Measurements from ENCODE around the gene FLVCR2. TPM values are rescaled to one million over a fixed set of nuclear protein-coding genes. Genes with fewer than 3 reads are reported as not detected.

FLVCR2 gene
- total RNA-seq, 2 donors from 2014 or later = 6.2 to 8.3 TPM

- no peak overlapping the region for H3K4me3 ChIP-seq
- TF ChIP-seq CTCF (IDR thresholded peaks at IDR 0.05) = no peak
- no peaks in the 10 kb centered on the region for H3K9me3 ChIP-seq
- no peaks in the 10 kb centered on the region for H3K4me1 ChIP-seq (ENCODE audit: control insufficient read depth in 1 of 2, low read depth in 2 of 2)
- ATAC-seq (ENCODE audit: insufficient number of reproducible peaks, low FRiP score, low read depth) = no peak
- no peaks in the 10 kb centered on the region for H3K27me3 ChIP-seq (replicated peaks; ENCODE audit: insufficient read depth)
- DNase-seq (ENCODE audit: low spot score) = no peak
- H3K27ac ChIP-seq = no peak overlapping the region
- H3K36me3 ChIP-seq = no peaks in the 10 kb centered on the region
Observed at GRCh38 chr14:75587388-75587787, 9.0 kb downstream of the FLVCR2 start.

GRCh38 chr14:75589931-75590330, 11.5 kb downstream of the FLVCR2 start:
- no peak overlapping the region for H3K27ac ChIP-seq
- no peaks in the 10 kb centered on the region for H3K9me3 ChIP-seq
- H3K27me3 ChIP-seq (replicated peaks; ENCODE audit: insufficient read depth) = no peaks in the 10 kb centered on the region
- ATAC-seq (ENCODE audit: insufficient number of reproducible peaks, low FRiP score, low read depth) = no peak
- H3K4me3 ChIP-seq = no peak overlapping the region
- no peaks in the 10 kb centered on the region for H3K4me1 ChIP-seq (ENCODE audit: control insufficient read depth in 1 of 2, low read depth in 2 of 2)
- H3K36me3 ChIP-seq = no peaks in the 10 kb centered on the region
- no peak for DNase-seq (ENCODE audit: low spot score)
- no peak for TF ChIP-seq CTCF (IDR thresholded peaks at IDR 0.05)

GRCh38 chr14:75591331-75591946, 13.0 kb downstream of the FLVCR2 start:
- no peak for ATAC-seq (ENCODE audit: insufficient number of reproducible peaks, low FRiP score, low read depth)
- no peak for TF ChIP-seq CTCF (IDR thresholded peaks at IDR 0.05)
- H3K27me3 ChIP-seq (replicated peaks; ENCODE audit: insufficient read depth) = no peaks in the 10 kb centered on the region
- H3K4me3 ChIP-seq = no peak overlapping the region
- DNase-seq (ENCODE audit: low spot score) = no peak
- H3K4me1 ChIP-seq (ENCODE audit: control insufficient read depth in 1 of 2, low read depth in 2 of 2) = no peaks in the 10 kb centered on the region
- no peak overlapping the region for H3K27ac ChIP-seq
- H3K36me3 ChIP-seq = no peaks in the 10 kb centered on the region
- H3K9me3 ChIP-seq = no peaks in the 10 kb centered on the region

GRCh38 chr14:75591987-75592575, 13.7 kb downstream of the FLVCR2 start:
- Histone ChIP-seq H3K27me3 (replicated peaks; ENCODE audit: insufficient read depth) (no peaks in the 10 kb centered on the region), H3K4me3 (no peak overlapping the region), H3K9me3 (no peaks in the 10 kb centered on the region), H3K36me3 (no peaks in the 10 kb centered on the region), H3K4me1 (ENCODE audit: control insufficient read depth in 1 of 2, low read depth in 2 of 2) (no peaks in the 10 kb centered on the region), H3K27ac (no peak overlapping the region)
- TF ChIP-seq CTCF (IDR thresholded peaks at IDR 0.05) = no peak
- ATAC-seq (ENCODE audit: insufficient number of reproducible peaks, low FRiP score, low read depth) (no peak), DNase-seq (ENCODE audit: low spot score) (no peak)

- H3K27ac ChIP-seq = no peak overlapping the region
- no peak overlapping the region for H3K4me3 ChIP-seq
- ATAC-seq (ENCODE audit: insufficient number of reproducible peaks, low FRiP score, low read depth) = no peak
- no peaks in the 10 kb centered on the region for H3K36me3 ChIP-seq
- H3K4me1 ChIP-seq (ENCODE audit: control insufficient read depth in 1 of 2, low read depth in 2 of 2) = no peaks in the 10 kb centered on the region
- no peak for DNase-seq (ENCODE audit: low spot score)
- no peak for TF ChIP-seq CTCF (IDR thresholded peaks at IDR 0.05)
- no peaks in the 10 kb centered on the region for H3K9me3 ChIP-seq
- H3K27me3 ChIP-seq (replicated peaks; ENCODE audit: insufficient read depth) = no peaks in the 10 kb centered on the region
Observed at GRCh38 chr14:75595226-75595625, 16.8 kb downstream of the FLVCR2 start.
